SK-N-SH treated with all-trans-retinoic acid at 6 μM for 48 hours (cell line): Measurements from ENCODE around the gene SERPINE1.

Source experiments
- ATAC-seq: fragments of 200-7000 bp; cut with Tn5 transposase; 3 replicates; pipeline ENCODE4 v1.9.1; 2020; ENCODE audit warnings: mild to moderate bottlenecking, moderate library complexity
- ARNTL ChIP-seq: fragments of 450-650 bp; formaldehyde crosslinking; IDR thresholded peaks from 2 replicates; pipeline ENCODE4 v1.5.0; 2020; ENCODE audit warnings: low read depth, mild to moderate bottlenecking, moderate library complexity, borderline replicate concordance
- BACH2 ChIP-seq: fragments of 250-450 bp; sonication (Bioruptor Pico); IDR thresholded peaks from 2 replicates; pipeline ENCODE4 v1.9.0; 2021; ENCODE audit warnings: mild to moderate bottlenecking, borderline replicate concordance
- CREB5 ChIP-seq: fragments of 250-450 bp; sonication (Bioruptor Pico); IDR thresholded peaks from 2 replicates; pipeline ENCODE4 v1.5.1; 2020; ENCODE audit warnings: low read depth, mild to moderate bottlenecking, moderate library complexity
- CSDC2 ChIP-seq: fragments of 250-450 bp; sonication (Bioruptor Pico); IDR thresholded peaks from 2 replicates; pipeline ENCODE4 v1.5.0; 2020; ENCODE audit warnings: mild to moderate bottlenecking, moderate library complexity
- ESRRG ChIP-seq: fragments of 250-450 bp; sonication (Bioruptor Pico); IDR thresholded peaks from 2 replicates; pipeline ENCODE4 v1.6.1; 2021; ENCODE audit warnings: mild to moderate bottlenecking
- GLIS3 ChIP-seq: fragments of 250-450 bp; sonication (Bioruptor Pico); IDR thresholded peaks from 2 replicates; pipeline ENCODE4 v1.5.0; 2020; ENCODE audit warnings: mild to moderate bottlenecking, moderate library complexity
- ISL1 ChIP-seq: fragments of 250-450 bp; sonication (Bioruptor Pico); IDR thresholded peaks from 2 replicates; pipeline ENCODE4 v2.1.2; 2022; ENCODE audit warnings: mild to moderate bottlenecking, moderate library complexity
- OSR1 ChIP-seq: fragments of 250-450 bp; sonication (Bioruptor Pico); IDR thresholded peaks from 2 replicates; pipeline ENCODE4 v1.8.0; 2022; ENCODE audit warnings: moderate library complexity, mild to moderate bottlenecking, inconsistent platforms
- PATZ1 ChIP-seq: fragments of 250-450 bp; sonication (Bioruptor Pico); IDR thresholded peaks from 2 replicates; pipeline ENCODE4 v1.8.0; 2020; ENCODE audit warnings: mild to moderate bottlenecking, moderate library complexity, borderline replicate concordance
- POU6F1 ChIP-seq: fragments of 250-450 bp; sonication (Bioruptor Pico); IDR thresholded peaks from 2 replicates; pipeline ENCODE4 v1.8.0; 2021; ENCODE audit warnings: low read depth, mild to moderate bottlenecking, moderate library complexity, borderline replicate concordance
- RARB ChIP-seq: fragments of 250-450 bp; sonication (Bioruptor Pico); IDR thresholded peaks from 2 replicates; pipeline ENCODE4 v1.8.0; 2021; ENCODE audit warnings: mild to moderate bottlenecking, moderate library complexity
- SNAI2 ChIP-seq: fragments of 250-450 bp; sonication (Bioruptor Pico); IDR thresholded peaks from 2 replicates; pipeline ENCODE4 v1.5.0; 2020; ENCODE audit warnings: mild to moderate bottlenecking, moderate library complexity
- TCF4 ChIP-seq: fragments of 250-450 bp; sonication (Bioruptor Pico); IDR thresholded peaks from 2 replicates; pipeline ENCODE4 v1.8.0; 2021; ENCODE audit warnings: mild to moderate bottlenecking, moderate library complexity, borderline replicate concordance
- TOX ChIP-seq: fragments of 250-450 bp; sonication (Bioruptor Pico); IDR thresholded peaks from 2 replicates; pipeline ENCODE4 v1.8.0; 2021; ENCODE audit warnings: mild to moderate bottlenecking, moderate library complexity, borderline replicate concordance
- TSHZ2 ChIP-seq: fragments of 250-450 bp; sonication (Bioruptor Pico); IDR thresholded peaks from 2 replicates; pipeline ENCODE4 v1.5.0; 2020; ENCODE audit warnings: mild to moderate bottlenecking, moderate library complexity
- ZC3H10 ChIP-seq: fragments of 250-450 bp; sonication (Bioruptor Pico); IDR thresholded peaks from 2 replicates; pipeline ENCODE4 v1.5.1; 2021; ENCODE audit warnings: mild to moderate bottlenecking, moderate library complexity
- ZFP3 ChIP-seq: fragments of 250-450 bp; sonication (Bioruptor Pico); IDR thresholded peaks from 2 replicates; pipeline ENCODE4 v1.5.0; 2020; ENCODE audit warnings: mild to moderate bottlenecking, moderate library complexity
- ZFP30 ChIP-seq: fragments of 450-650 bp; formaldehyde crosslinking; IDR thresholded peaks from 2 replicates; pipeline ENCODE4 v1.5.0; 2022; ENCODE audit warnings: mild to moderate bottlenecking, moderate library complexity
- ZNF70 ChIP-seq: fragments of 450-650 bp; formaldehyde crosslinking; IDR thresholded peaks from 2 replicates; pipeline ENCODE4 v1.5.0; 2020; ENCODE audit warnings: mild to moderate bottlenecking, moderate library complexity
- ZNF8 ChIP-seq: fragments of 450-650 bp; formaldehyde crosslinking; IDR thresholded peaks from 2 replicates; pipeline ENCODE4 v1.5.0; 2020; ENCODE audit warnings: mild to moderate bottlenecking, moderate library complexity

The SERPINE1 gene

GRCh38 chr7:101140339-101140699 is 13.4 kb downstream of the SERPINE1 start:
- TF ChIP-seq SNAI2 (CRISPR knock-in tag) (no peak), TSHZ2 (CRISPR knock-in tag) (no peak), ZFP30 (no peak), ARNTL (CRISPR knock-in tag) (no peak), TCF4 (CRISPR knock-in tag) (no peak), CSDC2 (CRISPR knock-in tag) (no peak), CREB5 (CRISPR knock-in tag) (no peak)
- ATAC-seq = peak; percentile 7

GRCh38 chr7:101140746-101141382 is 14.0 kb downstream of the SERPINE1 start:
- peak; percentile 5 for ATAC-seq
- TF ChIP-seq ZC3H10 (CRISPR knock-in tag) (no peak), ESRRG (no peak), TCF4 (CRISPR knock-in tag) (no peak), POU6F1 (CRISPR knock-in tag) (no peak), OSR1 (CRISPR knock-in tag) (no peak), ZFP3 (CRISPR knock-in tag) (no peak), CSDC2 (CRISPR knock-in tag) (no peak), GLIS3 (no peak), TOX (no peak), BACH2 (CRISPR knock-in tag) (no peak), RARB (CRISPR knock-in tag) (no peak), ZNF70 (CRISPR knock-in tag) (no peak), ARNTL (CRISPR knock-in tag) (no peak), ZFP30 (no peak), ZNF8 (CRISPR knock-in tag) (no peak), PATZ1 (CRISPR knock-in tag) (no peak), ISL1 (CRISPR knock-in tag) (no peak), TSHZ2 (CRISPR knock-in tag) (no peak)
